ENCODE data around the gene C16orf74. TPM values are rescaled to one million over a fixed set of nuclear protein-coding genes. Genes with fewer than 3 reads are reported as not detected.

C16orf74 gene
- total RNA-seq, 1 donor from 2014 or later: 4.7 TPM

DNA sequence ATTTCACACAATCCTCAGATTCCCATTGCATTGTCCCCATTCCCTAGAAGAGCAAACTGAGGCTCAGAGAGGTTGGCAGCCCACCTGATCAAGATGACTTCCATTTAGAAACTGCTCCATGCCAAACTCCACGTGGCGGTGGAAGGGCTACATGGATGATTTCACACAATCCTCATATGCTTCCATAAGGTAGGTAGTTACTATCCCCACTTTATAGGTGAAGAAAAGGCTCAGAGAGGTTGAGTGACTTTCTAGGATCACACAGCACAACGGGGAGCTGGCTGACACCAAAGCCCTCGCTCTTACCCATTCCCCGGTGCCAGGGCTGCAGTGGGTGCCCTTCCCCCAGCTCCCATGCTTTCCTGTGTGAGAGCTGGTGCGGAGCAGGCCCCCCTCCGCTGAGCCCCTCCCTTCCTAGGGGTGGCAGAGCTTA is 52.4 kb downstream of the C16orf74 start:
- H3K9me3 Mint-ChIP-seq (ENCODE audit: unreplicated experiment): no peaks in the 10 kb centered on the region
- H3K9ac ChIP-seq (ENCODE audit: low read length): no peak overlapping the region
- H3K36me3 ChIP-seq (ENCODE audit: insufficient read depth, low read length): no peaks in the 10 kb centered on the region
- H3K4me3 Mint-ChIP-seq (ENCODE audit: unreplicated experiment): no peak overlapping the region
- H3K27ac ChIP-seq (ENCODE audit: low read depth, low read length): no peak overlapping the region
- TF ChIP-seq, protein P1, sequence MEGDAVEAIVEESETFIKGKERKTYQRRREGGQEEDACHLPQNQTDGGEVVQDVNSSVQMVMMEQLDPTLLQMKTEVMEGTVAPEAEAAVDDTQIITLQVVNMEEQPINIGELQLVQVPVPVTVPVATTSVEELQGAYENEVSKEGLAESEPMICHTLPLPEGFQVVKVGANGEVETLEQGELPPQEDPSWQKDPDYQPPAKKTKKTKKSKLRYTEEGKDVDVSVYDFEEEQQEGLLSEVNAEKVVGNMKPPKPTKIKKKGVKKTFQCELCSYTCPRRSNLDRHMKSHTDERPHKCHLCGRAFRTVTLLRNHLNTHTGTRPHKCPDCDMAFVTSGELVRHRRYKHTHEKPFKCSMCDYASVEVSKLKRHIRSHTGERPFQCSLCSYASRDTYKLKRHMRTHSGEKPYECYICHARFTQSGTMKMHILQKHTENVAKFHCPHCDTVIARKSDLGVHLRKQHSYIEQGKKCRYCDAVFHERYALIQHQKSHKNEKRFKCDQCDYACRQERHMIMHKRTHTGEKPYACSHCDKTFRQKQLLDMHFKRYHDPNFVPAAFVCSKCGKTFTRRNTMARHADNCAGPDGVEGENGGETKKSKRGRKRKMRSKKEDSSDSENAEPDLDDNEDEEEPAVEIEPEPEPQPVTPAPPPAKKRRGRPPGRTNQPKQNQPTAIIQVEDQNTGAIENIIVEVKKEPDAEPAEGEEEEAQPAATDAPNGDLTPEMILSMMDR (IDR thresholded peaks at IDR 0.05; ENCODE audit: insufficient read depth, low read depth, low read length): no peak
- TF ChIP-seq EZH2 (IDR thresholded peaks at IDR 0.05; ENCODE audit: insufficient read depth, low read length): no peak
- no peaks in the 10 kb centered on the region for H3K79me2 ChIP-seq (ENCODE audit: insufficient read depth, low read length)
- H3K4me1 ChIP-seq (ENCODE audit: insufficient read depth, low read length): no peaks in the 10 kb centered on the region
- H3K36me3 Mint-ChIP-seq (ENCODE audit: low read depth, unreplicated experiment): no peaks in the 10 kb centered on the region
- H3K4me1 Mint-ChIP-seq (ENCODE audit: low read depth, unreplicated experiment): peaks cover 3% of the 10 kb centered on the region
- FAIRE-seq: no peak
- no peak overlapping the region for H3K4me2 ChIP-seq (ENCODE audit: low read length)
- no peaks in the 10 kb centered on the region for H3K9me3 ChIP-seq (ENCODE audit: insufficient read depth, low read depth, low read length)
- peaks cover 8% of the 10 kb centered on the region for H3K27me3 ChIP-seq (ENCODE audit: insufficient read depth, low read length)
- H3K27ac Mint-ChIP-seq (ENCODE audit: unreplicated experiment): no peak overlapping the region
- no peak overlapping the region for H2AFZ ChIP-seq (ENCODE audit: low read depth, low read length)
- no peak for DNase-seq (ENCODE audit: low read depth)
- no peaks in the 10 kb centered on the region for H4K20me1 ChIP-seq (ENCODE audit: insufficient read depth, low read length)
- no peak overlapping the region for H3K4me3 ChIP-seq (ENCODE audit: insufficient read depth, low read depth, low read length)
- peaks cover 30% of the 10 kb centered on the region for H3K27me3 Mint-ChIP-seq (ENCODE audit: low read depth, unreplicated experiment)

- no peak overlapping the region for H3K4me3 Mint-ChIP-seq (ENCODE audit: unreplicated experiment)
- H4K20me1 ChIP-seq (ENCODE audit: insufficient read depth, low read length): no peaks in the 10 kb centered on the region
- H3K4me1 ChIP-seq (ENCODE audit: insufficient read depth, low read length): no peaks in the 10 kb centered on the region
- no peak overlapping the region for H3K4me3 ChIP-seq (ENCODE audit: insufficient read depth, low read depth, low read length)
- peaks cover 30% of the 10 kb centered on the region for H3K27me3 Mint-ChIP-seq (ENCODE audit: low read depth, unreplicated experiment)
- no peak overlapping the region for H3K27ac ChIP-seq (ENCODE audit: low read depth, low read length)
- no peak overlapping the region for H3K27ac Mint-ChIP-seq (ENCODE audit: unreplicated experiment)
- peaks cover 3% of the 10 kb centered on the region for H3K4me1 Mint-ChIP-seq (ENCODE audit: low read depth, unreplicated experiment)
- no peaks in the 10 kb centered on the region for H3K79me2 ChIP-seq (ENCODE audit: insufficient read depth, low read length)
- H3K36me3 ChIP-seq (ENCODE audit: insufficient read depth, low read length): no peaks in the 10 kb centered on the region
- H2AFZ ChIP-seq (ENCODE audit: low read depth, low read length): no peak overlapping the region
- H3K4me2 ChIP-seq (ENCODE audit: low read length): no peak overlapping the region
- DNase-seq (ENCODE audit: low read depth) (no peak), FAIRE-seq (no peak)
- no peaks in the 10 kb centered on the region for H3K9me3 ChIP-seq (ENCODE audit: insufficient read depth, low read depth, low read length)
- H3K9ac ChIP-seq (ENCODE audit: low read length): no peak overlapping the region
- H3K27me3 ChIP-seq (ENCODE audit: insufficient read depth, low read length): peaks cover 8% of the 10 kb centered on the region
- peaks cover 2% of the 10 kb centered on the region for H3K9me3 Mint-ChIP-seq (ENCODE audit: unreplicated experiment)
- H3K36me3 Mint-ChIP-seq (ENCODE audit: low read depth, unreplicated experiment): no peaks in the 10 kb centered on the region
- TF ChIP-seq, protein P1 (IDR thresholded peaks at IDR 0.05; ENCODE audit: insufficient read depth, low read depth, low read length): no peak
- TF ChIP-seq EZH2 (IDR thresholded peaks at IDR 0.05; ENCODE audit: insufficient read depth, low read length): no peak
These were observed 53.5 kb downstream of the C16orf74 start for GRCh38 chr16:85697431-85697830.

GRCh38 chr16:85696781-85697180 is 54.1 kb downstream of the C16orf74 start:
- H2AFZ ChIP-seq (ENCODE audit: low read depth, low read length): no peak overlapping the region
- FAIRE-seq (no peak), DNase-seq (ENCODE audit: low read depth) (no peak)
- no peak overlapping the region for H3K27ac ChIP-seq (ENCODE audit: low read depth, low read length)
- Mint-ChIP-seq H3K4me1 (ENCODE audit: low read depth, unreplicated experiment) (peaks cover 3% of the 10 kb centered on the region), H3K27ac (ENCODE audit: unreplicated experiment) (no peak overlapping the region), H3K4me3 (ENCODE audit: unreplicated experiment) (no peak overlapping the region), H3K27me3 (ENCODE audit: low read depth, unreplicated experiment) (peaks cover 29% of the 10 kb centered on the region), H3K9me3 (ENCODE audit: unreplicated experiment) (peaks cover 2% of the 10 kb centered on the region), H3K36me3 (ENCODE audit: low read depth, unreplicated experiment) (no peaks in the 10 kb centered on the region)
- H3K4me2 ChIP-seq (ENCODE audit: low read length): no peak overlapping the region
- no peaks in the 10 kb centered on the region for H3K9me3 ChIP-seq (ENCODE audit: insufficient read depth, low read depth, low read length)
- H3K36me3 ChIP-seq (ENCODE audit: insufficient read depth, low read length): no peaks in the 10 kb centered on the region
- peaks cover 8% of the 10 kb centered on the region for H3K27me3 ChIP-seq (ENCODE audit: insufficient read depth, low read length)
- no peaks in the 10 kb centered on the region for H4K20me1 ChIP-seq (ENCODE audit: insufficient read depth, low read length)
- H3K9ac ChIP-seq (ENCODE audit: low read length): no peak overlapping the region
- no peak overlapping the region for H3K4me3 ChIP-seq (ENCODE audit: insufficient read depth, low read depth, low read length)
- H3K4me1 ChIP-seq (ENCODE audit: insufficient read depth, low read length): no peaks in the 10 kb centered on the region
- TF ChIP-seq, protein P1 (IDR thresholded peaks at IDR 0.05; ENCODE audit: insufficient read depth, low read depth, low read length): no peak
- no peak for TF ChIP-seq EZH2 (IDR thresholded peaks at IDR 0.05; ENCODE audit: insufficient read depth, low read length)
- no peaks in the 10 kb centered on the region for H3K79me2 ChIP-seq (ENCODE audit: insufficient read depth, low read length)
